ENCODE measurements around the gene DCHS1.

The DCHS1 gene

DNA sequence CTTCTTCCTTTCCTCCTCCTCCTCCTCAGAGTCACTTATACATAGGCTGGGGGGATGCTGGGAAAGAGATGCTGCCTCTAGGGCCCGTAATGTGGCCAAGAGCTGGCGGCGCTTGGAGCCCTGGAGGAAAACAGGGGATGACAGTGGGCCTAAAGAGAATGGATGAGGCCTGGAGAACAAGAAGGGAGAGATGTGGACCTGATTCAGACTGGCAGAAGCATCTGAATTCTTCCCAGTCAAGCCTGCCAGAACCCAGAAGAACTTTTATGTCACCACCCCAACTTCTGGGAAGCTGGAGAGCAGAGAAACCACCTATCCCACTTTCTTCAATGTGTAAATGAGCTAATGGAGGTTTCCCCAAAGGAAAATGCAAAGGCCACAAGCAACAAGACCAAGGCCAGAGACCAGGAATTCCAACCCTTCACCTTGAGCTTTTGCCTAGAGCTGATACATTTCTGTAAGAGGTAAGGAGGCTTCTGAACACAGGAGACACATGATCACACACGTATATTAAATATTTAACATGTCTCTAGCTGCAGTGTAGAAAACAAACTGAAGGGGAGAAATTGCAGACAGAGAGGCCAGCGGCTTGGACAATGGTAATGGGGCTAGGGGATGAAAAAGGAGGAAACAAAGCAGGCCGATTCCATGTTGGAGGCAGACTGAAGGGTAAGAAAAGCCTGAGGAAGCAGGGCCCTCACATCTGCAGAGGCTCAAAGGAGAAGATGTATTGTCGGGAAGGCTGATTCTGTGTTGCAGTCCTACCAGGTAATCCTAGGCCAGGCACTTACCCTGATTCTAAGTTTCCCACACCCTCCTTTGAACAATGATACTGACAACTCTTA is 53.3 kb downstream of the DCHS1 start:
- peak; percentile 1 for DNase-seq (ENCODE audit: low spot score)
- no peak overlapping the region for H3K4me3 Mint-ChIP-seq
- H3K27ac Mint-ChIP-seq, result no peak overlapping the region
- H3K4me1 Mint-ChIP-seq (ENCODE audit: low read depth), result peaks cover 20% of the 10 kb centered on the region
- H3K9me3 Mint-ChIP-seq, result no peaks in the 10 kb centered on the region
- H3K27me3 Mint-ChIP-seq (ENCODE audit: low read depth), result no peaks in the 10 kb centered on the region
- peaks cover 37% of the 10 kb centered on the region for H3K36me3 Mint-ChIP-seq (ENCODE audit: low read depth)

DNA sequence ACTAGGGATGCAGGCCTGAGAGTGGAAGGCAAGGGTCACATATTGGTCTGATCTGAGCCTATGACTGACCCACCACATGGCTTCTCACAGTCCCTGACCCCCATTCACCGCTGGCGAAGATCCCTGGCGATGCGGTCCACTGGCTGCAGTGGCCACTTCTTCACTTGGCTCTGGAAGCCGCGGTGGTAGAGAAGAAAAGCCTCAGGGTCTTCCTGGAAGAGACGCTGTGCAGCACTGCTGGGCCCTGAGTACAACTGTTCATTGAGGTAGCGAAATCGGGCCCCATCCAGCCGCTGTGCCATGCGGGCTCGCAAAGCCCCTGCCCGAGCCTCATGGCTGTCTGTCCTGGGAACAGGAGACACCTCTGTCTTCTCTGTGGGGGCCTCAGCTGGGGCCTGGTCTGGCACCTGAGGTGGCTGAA is 54.6 kb downstream of the DCHS1 start:
- DNase-seq (ENCODE audit: low spot score), result no peak
- Mint-ChIP-seq H3K4me1 (ENCODE audit: low read depth) (peaks cover 13% of the 10 kb centered on the region), H3K9me3 (no peaks in the 10 kb centered on the region), H3K36me3 (ENCODE audit: low read depth) (peaks cover 38% of the 10 kb centered on the region), H3K4me3 (no peak overlapping the region), H3K27ac (no peak overlapping the region), H3K27me3 (ENCODE audit: low read depth) (no peaks in the 10 kb centered on the region)

DNA sequence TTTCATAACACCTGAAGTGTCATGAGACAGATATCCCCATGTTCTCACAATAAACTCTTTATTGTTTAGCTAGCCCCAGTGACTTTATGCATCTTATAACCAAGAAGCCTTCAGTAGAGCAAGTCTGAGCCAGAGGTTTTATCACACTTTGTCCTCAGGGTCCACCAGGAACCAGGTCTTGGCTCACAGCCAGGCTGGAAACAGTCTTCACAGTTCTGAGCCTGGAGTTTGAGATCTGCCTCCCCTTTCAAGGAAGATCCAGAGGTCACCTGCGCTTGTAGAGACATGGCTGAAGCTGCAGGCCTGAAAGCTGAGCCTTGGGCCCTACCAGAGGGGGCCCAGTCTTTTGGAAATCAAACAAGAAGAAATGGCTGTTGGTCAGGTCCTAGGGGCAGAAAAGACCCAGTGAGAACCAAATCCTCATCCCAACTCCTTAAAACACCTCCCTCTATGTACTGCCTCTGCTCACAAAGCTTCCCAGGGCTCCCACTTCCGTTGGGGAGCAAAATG is 55.7 kb downstream of the DCHS1 start:
- no peak overlapping the region for H3K4me3 Mint-ChIP-seq
- DNase-seq (ENCODE audit: low spot score), result no peak
- H3K4me1 Mint-ChIP-seq (ENCODE audit: low read depth), result peaks cover 9% of the 10 kb centered on the region
- peaks cover 39% of the 10 kb centered on the region for H3K36me3 Mint-ChIP-seq (ENCODE audit: low read depth)
- no peak overlapping the region for H3K27ac Mint-ChIP-seq
- H3K27me3 Mint-ChIP-seq (ENCODE audit: low read depth), result no peaks in the 10 kb centered on the region
- H3K9me3 Mint-ChIP-seq, result no peaks in the 10 kb centered on the region

DNA sequence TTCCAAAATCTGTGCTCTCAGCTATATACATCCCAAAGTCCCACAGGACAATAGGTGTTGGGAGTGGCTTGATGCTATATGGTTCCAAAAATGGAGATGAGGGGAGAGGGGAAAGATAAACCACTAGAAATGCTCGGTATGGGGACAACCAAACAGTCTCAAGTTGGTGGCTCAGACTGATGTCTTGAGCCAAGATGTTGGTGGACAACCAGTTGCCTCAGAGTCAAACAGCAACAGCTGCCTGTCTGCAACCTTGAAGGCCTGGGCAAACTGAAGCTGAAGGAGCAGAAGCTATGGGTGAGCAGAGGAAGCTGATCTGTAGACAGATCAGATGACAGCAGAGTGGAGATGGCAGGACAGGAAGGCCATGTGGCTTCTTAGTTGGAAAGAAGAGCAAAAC is 56.2 kb downstream of the DCHS1 start:
- no peak overlapping the region for H3K4me3 Mint-ChIP-seq
- no peaks in the 10 kb centered on the region for H3K9me3 Mint-ChIP-seq
- H3K36me3 Mint-ChIP-seq (ENCODE audit: low read depth), result peaks cover 39% of the 10 kb centered on the region
- no peaks in the 10 kb centered on the region for H3K27me3 Mint-ChIP-seq (ENCODE audit: low read depth)
- no peak for DNase-seq (ENCODE audit: low spot score)
- peaks cover 9% of the 10 kb centered on the region for H3K4me1 Mint-ChIP-seq (ENCODE audit: low read depth)
- no peak overlapping the region for H3K27ac Mint-ChIP-seq

DNA sequence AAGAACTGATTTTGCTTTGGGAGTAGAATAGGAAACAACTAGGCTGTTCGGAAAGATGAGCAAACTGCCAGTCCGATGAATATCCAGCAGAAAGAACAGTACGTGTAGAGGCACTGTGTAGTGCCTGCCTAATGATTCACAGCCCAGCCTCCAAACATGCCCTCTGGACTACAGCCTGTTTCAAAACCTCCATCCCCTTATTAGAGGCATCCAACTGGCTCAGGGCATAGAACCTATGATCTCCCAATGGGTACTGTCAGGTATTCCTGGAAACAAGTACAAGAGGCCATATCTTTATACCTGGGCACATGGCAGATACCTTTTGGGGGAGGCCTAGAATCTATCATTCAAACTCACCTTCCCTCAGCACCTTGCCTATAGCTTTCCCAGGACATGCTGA is 57.1 kb downstream of the DCHS1 start:
- no peak for DNase-seq (ENCODE audit: low spot score)
- Mint-ChIP-seq H3K4me3 (no peak overlapping the region), H3K4me1 (ENCODE audit: low read depth) (peaks cover 18% of the 10 kb centered on the region), H3K27me3 (ENCODE audit: low read depth) (no peaks in the 10 kb centered on the region), H3K36me3 (ENCODE audit: low read depth) (peaks cover 44% of the 10 kb centered on the region), H3K27ac (no peak overlapping the region), H3K9me3 (no peaks in the 10 kb centered on the region)

DNA sequence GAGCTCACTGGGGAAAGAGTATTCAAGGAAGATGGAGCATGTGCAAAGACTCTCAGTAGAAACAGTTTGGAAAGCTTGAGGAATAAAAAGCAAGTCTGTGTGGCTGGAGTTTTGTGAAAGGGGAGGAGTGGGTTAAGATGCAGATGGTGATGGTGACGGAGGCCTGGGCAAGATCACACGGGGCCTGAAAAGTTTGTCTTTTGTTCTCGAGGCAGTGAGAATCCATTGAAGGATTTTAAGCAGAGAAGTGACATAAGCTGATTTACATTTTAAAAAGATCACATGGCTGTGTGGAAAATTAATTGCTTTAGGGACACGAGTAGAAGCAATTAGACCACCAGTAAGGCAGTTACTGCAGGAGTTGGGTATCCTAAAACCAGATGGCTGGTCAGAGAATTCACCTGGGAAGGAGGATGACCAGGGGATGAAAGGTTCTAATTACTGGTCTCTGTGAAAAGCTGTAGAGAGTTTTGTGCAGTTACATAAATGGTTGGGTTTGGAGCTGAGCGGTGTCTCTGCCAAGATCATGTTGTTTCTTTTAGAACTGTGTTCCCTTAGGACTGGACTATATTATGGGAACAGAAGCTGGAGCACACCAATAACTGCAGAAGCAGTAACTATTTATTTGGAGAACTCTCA is 59.3 kb downstream of the DCHS1 start:
- Mint-ChIP-seq H3K4me1 (ENCODE audit: low read depth) (peaks cover 11% of the 10 kb centered on the region), H3K36me3 (ENCODE audit: low read depth) (peaks cover 49% of the 10 kb centered on the region), H3K27me3 (ENCODE audit: low read depth) (no peaks in the 10 kb centered on the region), H3K4me3 (no peak overlapping the region), H3K9me3 (no peaks in the 10 kb centered on the region), H3K27ac (no peak overlapping the region)
- DNase-seq (ENCODE audit: low spot score), result no peak

DNA sequence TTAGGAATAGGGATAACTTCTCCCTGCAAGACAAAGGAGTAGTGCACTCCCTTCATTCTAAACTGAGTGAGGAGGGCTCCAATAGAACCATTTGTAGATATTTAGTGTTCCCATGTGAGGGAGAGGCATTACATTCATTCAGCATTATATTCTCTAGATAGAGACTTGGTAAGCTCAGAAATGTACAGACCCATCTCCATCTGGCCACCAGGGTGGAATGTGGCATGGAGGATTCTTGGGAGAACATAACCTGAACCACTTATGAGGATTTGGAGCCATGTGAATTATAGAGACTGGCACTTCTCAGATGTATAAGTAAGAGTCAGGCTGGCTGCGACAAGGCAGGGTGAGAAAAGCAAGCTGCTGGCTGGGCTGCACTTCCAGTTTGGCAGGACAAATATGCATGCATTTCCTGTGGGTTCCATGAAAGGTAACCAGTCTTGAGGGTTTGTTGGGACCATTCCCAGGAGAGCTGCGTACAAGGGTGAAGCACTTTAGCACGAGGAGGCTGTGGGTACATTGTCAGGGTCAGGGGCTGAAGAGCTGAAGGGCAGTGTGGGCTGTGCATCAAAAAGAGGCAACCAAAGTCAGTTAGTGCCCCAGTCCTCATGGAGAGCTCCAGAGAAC is 61.4 kb downstream of the DCHS1 start:
- H3K36me3 Mint-ChIP-seq (ENCODE audit: low read depth), result peaks cover 42% of the 10 kb centered on the region

DNA sequence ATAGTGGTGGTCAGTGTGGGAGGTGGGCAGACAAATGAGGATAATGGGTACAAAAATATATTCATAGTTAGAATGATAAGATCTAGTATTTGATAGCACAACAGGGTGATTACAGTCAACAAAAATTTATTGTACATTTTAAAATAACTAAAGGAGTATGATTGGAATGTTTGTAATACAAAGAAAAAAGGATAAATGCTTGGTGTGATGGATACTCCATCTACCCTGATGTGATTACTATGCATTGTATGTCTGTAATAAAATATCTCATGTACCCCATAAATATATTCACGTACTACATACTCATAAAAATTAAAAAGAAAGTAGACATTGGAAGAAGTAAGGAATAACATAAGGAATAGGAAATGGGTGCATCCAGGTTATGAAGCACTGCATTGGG is 67.6 kb downstream of the DCHS1 start:
- Mint-ChIP-seq H3K36me3 (ENCODE audit: low read depth) (peaks cover 31% of the 10 kb centered on the region), H3K27ac (no peak overlapping the region), H3K4me1 (ENCODE audit: low read depth) (no peaks in the 10 kb centered on the region), H3K9me3 (peaks cover 20% of the 10 kb centered on the region), H3K27me3 (ENCODE audit: low read depth) (no peaks in the 10 kb centered on the region), H3K4me3 (no peak overlapping the region)
- DNase-seq (ENCODE audit: low spot score), result no peak

More for the DNA sequence above, 61.4 kb downstream of the DCHS1 start:
- no peak for DNase-seq (ENCODE audit: low spot score)
- Mint-ChIP-seq H3K27me3 (ENCODE audit: low read depth) (no peaks in the 10 kb centered on the region), H3K4me3 (no peak overlapping the region), H3K9me3 (no peaks in the 10 kb centered on the region), H3K27ac (no peak overlapping the region), H3K4me1 (ENCODE audit: low read depth) (peaks cover 10% of the 10 kb centered on the region)

DNA sequence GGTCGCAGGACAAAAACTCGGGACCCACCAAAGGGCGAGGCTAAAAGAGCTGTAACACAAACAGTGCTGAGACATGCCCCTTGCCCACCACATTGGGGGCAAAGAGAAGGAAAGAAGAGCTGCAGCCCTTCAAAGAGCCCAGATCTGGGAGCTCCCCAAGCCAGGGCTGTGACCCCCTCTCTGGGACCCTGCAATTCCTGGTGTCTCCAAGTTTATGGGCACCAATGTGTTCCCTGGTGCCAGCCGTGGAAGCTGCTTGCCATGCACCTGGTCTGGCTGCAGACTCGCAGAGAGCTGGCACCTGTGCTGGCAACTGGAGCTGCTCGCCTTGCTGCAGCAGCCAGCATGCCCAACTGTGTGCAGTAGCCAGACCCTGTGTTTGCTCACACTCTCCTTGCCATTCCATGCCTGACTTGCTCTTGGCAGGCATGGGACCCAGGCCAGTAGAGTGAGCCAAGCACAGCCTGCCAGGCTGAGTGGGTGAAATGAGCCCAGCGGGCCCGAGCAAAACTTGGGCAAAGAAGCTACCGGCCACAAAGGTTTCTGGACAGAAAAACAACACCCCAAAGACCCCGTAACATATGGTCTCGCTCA is 68.2 kb downstream of the DCHS1 start:
- DNase-seq (ENCODE audit: low spot score), result no peak
- no peak overlapping the region for H3K27ac Mint-ChIP-seq
- peaks cover 24% of the 10 kb centered on the region for H3K9me3 Mint-ChIP-seq
- H3K27me3 Mint-ChIP-seq (ENCODE audit: low read depth), result no peaks in the 10 kb centered on the region
- no peaks in the 10 kb centered on the region for H3K4me1 Mint-ChIP-seq (ENCODE audit: low read depth)
- no peak overlapping the region for H3K4me3 Mint-ChIP-seq
- H3K36me3 Mint-ChIP-seq (ENCODE audit: low read depth), result peaks cover 30% of the 10 kb centered on the region

DNA sequence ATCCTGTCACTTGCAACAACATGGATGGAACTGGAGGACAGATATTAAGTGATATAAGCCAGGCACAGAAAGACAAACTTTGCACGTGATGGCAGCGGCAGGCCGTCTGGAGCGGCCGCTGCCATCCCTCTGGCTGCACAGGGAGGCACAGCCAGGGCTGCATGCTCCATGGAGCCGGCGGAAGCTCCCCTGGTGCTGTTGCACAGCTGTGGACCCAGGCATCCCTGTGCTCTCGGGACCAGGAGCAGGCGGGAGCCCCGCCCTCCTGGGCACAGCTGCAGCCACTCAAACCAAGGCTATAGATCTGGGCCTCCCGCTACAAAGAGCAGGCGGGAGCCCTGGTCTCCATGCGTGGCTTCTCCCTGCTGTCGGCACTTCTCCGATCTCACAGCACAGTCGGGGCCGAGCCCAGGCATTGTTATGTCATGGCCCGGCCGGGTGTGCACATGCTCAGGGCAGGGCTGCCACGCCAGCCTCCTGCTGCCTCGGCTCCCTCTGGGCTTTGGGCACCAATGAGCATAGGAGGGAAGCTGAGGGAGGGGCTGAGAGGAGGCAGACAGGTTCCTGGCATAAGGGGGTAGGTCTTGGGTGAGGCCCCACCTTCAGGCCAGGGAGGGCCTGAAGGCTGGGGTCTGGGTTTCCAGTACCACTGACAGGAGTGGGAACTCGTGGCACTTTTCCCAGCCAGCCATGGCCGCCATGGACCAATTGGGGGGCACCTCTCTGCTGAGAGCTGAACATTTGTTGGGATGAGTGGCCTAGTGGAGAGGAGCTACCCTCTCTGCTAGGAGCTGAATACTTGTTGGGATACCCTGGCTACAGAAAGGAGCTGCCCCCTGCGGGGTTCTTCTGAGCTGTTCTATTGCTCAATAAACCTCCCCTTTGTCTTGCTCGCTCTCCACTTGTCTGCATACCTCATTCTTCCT is 68.9 kb downstream of the DCHS1 start:
- Mint-ChIP-seq H3K4me1 (ENCODE audit: low read depth) (no peaks in the 10 kb centered on the region), H3K36me3 (ENCODE audit: low read depth) (peaks cover 31% of the 10 kb centered on the region)

DNA sequence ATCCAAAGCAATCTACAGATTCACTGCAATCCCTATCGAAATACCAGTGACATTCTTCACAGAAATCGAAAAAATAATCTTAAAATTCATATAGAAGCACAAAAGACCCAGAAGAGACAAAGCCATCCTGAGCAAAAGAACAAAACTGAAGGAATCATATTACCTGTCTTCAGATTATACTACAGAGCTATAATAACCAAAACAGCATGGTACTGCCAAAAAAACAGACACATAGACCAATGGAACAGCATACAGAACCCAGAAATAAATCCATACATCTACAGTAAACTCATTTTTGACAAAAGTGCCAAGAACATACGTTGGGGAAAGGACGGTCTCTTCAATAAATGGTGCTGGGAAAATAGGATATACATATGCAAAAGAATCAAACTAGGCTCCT is 71.1 kb downstream of the DCHS1 start:
- Mint-ChIP-seq H3K9me3 (peaks cover 29% of the 10 kb centered on the region), H3K27ac (no peak overlapping the region), H3K36me3 (ENCODE audit: low read depth) (peaks cover 28% of the 10 kb centered on the region), H3K4me3 (no peak overlapping the region), H3K27me3 (ENCODE audit: low read depth) (no peaks in the 10 kb centered on the region), H3K4me1 (ENCODE audit: low read depth) (no peaks in the 10 kb centered on the region)
- DNase-seq (ENCODE audit: low spot score), result no peak

More for the DNA sequence above, 68.9 kb downstream of the DCHS1 start:
- no peaks in the 10 kb centered on the region for H3K27me3 Mint-ChIP-seq (ENCODE audit: low read depth)
- DNase-seq (ENCODE audit: low spot score), result peak; percentile 2
- peaks cover 29% of the 10 kb centered on the region for H3K9me3 Mint-ChIP-seq
- H3K27ac Mint-ChIP-seq, result no peak overlapping the region
- H3K4me3 Mint-ChIP-seq, result no peak overlapping the region

DNA sequence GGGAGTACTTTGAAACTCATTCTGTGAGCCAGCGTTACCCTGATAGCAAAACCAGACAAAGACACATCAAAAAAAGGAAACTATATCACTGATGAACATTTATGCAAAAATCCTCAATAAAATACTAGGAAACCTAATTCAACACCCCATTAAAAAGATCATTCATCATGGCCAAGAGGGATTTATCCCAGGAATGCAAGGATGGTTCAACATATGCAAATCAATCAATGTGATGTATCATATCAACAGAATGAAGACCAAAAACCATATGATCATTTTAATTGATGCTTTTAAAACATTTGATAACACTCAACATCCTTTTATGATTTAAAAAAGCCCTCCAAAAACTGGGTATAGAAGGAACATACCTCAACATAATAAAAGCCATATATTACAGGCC is 72.0 kb downstream of the DCHS1 start:
- H3K27ac Mint-ChIP-seq, result no peak overlapping the region
- H3K4me3 Mint-ChIP-seq, result no peak overlapping the region
- H3K27me3 Mint-ChIP-seq (ENCODE audit: low read depth), result no peaks in the 10 kb centered on the region
- no peak for DNase-seq (ENCODE audit: low spot score)
- H3K9me3 Mint-ChIP-seq, result peaks cover 29% of the 10 kb centered on the region
- peaks cover 26% of the 10 kb centered on the region for H3K36me3 Mint-ChIP-seq (ENCODE audit: low read depth)
- no peaks in the 10 kb centered on the region for H3K4me1 Mint-ChIP-seq (ENCODE audit: low read depth)

DNA sequence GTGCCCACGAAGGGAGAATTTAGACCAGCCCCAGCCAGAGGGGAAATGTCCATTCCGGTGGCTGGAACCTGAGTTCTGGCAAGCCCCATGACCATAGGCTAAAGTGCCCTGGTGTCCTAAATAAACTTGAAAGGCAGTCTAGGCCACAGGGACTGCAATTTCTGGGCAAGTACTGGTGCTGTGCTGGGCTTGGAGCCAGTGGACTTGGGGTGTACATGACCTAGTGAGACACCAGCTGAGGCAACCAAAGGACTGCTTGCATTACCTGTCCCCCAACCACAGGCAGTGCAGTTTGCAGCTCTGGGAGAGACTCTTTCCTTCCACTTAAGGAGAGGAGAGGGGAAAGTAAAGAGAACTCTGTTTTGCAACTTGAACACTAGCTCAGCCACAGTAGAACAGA is 75.9 kb downstream of the DCHS1 start:
- H3K4me3 Mint-ChIP-seq, result no peak overlapping the region
- no peaks in the 10 kb centered on the region for H3K27me3 Mint-ChIP-seq (ENCODE audit: low read depth)
- no peak for DNase-seq (ENCODE audit: low spot score)
- peaks cover 22% of the 10 kb centered on the region for H3K36me3 Mint-ChIP-seq (ENCODE audit: low read depth)
- H3K4me1 Mint-ChIP-seq (ENCODE audit: low read depth), result no peaks in the 10 kb centered on the region
- no peak overlapping the region for H3K27ac Mint-ChIP-seq
- H3K9me3 Mint-ChIP-seq, result peaks cover 25% of the 10 kb centered on the region

All from T-helper 2 cell treated with Interferon-gamma antibody and Interleukin-4, amounts not matched to agents 5 μg/mL and 100 μg/mL, for 36 hours (primary cell).